Endothelial cell of umbilical vein (primary cell): ENCODE measurements around the gene GRIK1. TPM values are rescaled to one million over a fixed set of nuclear protein-coding genes. Genes with fewer than 3 reads are reported as not detected.
"Not testable (repeated sequence)": the region's sequence is repeated elsewhere in the genome, so short reads cannot be mapped to it uniquely, and the experiment has no call there.

Experiments used
- BruUV-seq: library from RNA; stranded (reverse); fragments of 400-500 nt; replicated peaks from 2 replicates; lab custom pipeline; 2021; lab: Mats Ljungman, UMichigan
- CTCF ChIA-PET: fragments of 300-600, 350-600 bp; sonication (Branson Sonifier 250); formaldehyde crosslinking; loops from one replicate; lab custom pipeline; 2021; ENCODE audit warnings: antibody characterized with exemption, inconsistent platforms; lab: Charles Lee
- POLR2A ChIA-PET: fragments of 300-600, 350-600 bp; sonication (Branson Sonifier 250); formaldehyde crosslinking; loops from one replicate; lab custom pipeline; 2021; ENCODE audit warnings: antibody characterized with exemption, inconsistent platforms; lab: Charles Lee
- DNase-seq: peaks from one replicate; pipeline ENCODE4 v3.0.0-alpha.2; 2011; ENCODE audit warnings: low read depth, low spot score
- FAIRE-seq: peaks from 2 replicates; lab custom pipeline; 2011; peaks lifted over from hg19 to GRCh38; lab: Jason Lieb, UNC
- H2AFZ ChIP-seq: 2 replicates; pipeline ENCODE4 v1.6.0; 2012; ENCODE audit warnings: low read depth, low read length, control low read depth, inconsistent platforms
- H3K27ac ChIP-seq: 2 replicates; pipeline ENCODE4 v1.5.1; 2011; ENCODE audit warnings: low read depth, mild to moderate bottlenecking, control low read depth, low read length, moderate library complexity; ENCODE audit not compliant: insufficient read depth
- H3K27me3 ChIP-seq, 2 experiments: 2 replicates each; pipeline versions ENCODE4 v1.6.0 to v1.6.1; 2011; ENCODE audit warnings: low read length in 2 of 2, mixed read lengths in 1 of 2; ENCODE audit not compliant: control insufficient read depth in 2 of 2, insufficient read depth in 2 of 2
- H3K36me3 ChIP-seq, 2 experiments: 2 replicates in 1 of 2; 3 replicates in 1 of 2; pipeline ENCODE4 v1.5.1; 2011; ENCODE audit warnings: low read length in 2 of 2, mild to moderate bottlenecking in 1 of 2, moderate library complexity in 1 of 2; ENCODE audit not compliant: control insufficient read depth in 2 of 2, insufficient read depth in 2 of 2; ENCODE audit errors: extremely low read depth in 1 of 2
- H3K4me1 ChIP-seq: 3 replicates; pipeline ENCODE4 v1.5.1; 2011; ENCODE audit warnings: mild to moderate bottlenecking, low read length; ENCODE audit not compliant: control insufficient read depth, insufficient read depth; ENCODE audit errors: extremely low read depth
- H3K4me2 ChIP-seq: 2 replicates; pipeline ENCODE4 v1.6.1; 2011; ENCODE audit warnings: low read length, control low read depth, mixed read lengths; ENCODE audit not compliant: insufficient read depth
- H3K4me3 ChIP-seq, 3 experiments: fragments of 200-600 bp in 1 of 3; sonication (generic), shearing (Covaris generic) in 1 of 3; replicated peaks in 1 of 3; 2 replicates each; pipeline ENCODE4 v1.5.1; 2011 to 2016; ENCODE audit warnings: control low read depth in 3 of 3, low read length in 3 of 3, mild to moderate bottlenecking in 2 of 3, inconsistent platforms in 1 of 3, low read depth in 1 of 3, moderate library complexity in 1 of 3; ENCODE audit not compliant: insufficient read depth in 1 of 3
- H3K79me2 ChIP-seq: 2 replicates; pipeline ENCODE4 v1.6.0; 2012; ENCODE audit warnings: low read length, inconsistent platforms; ENCODE audit not compliant: control insufficient read depth, insufficient read depth
- H3K9ac ChIP-seq: replicated peaks from 2 replicates; pipeline ENCODE3; 2011; ENCODE audit warnings: low read length, control low read depth; ENCODE audit not compliant: insufficient read depth; ENCODE audit errors: extremely low read depth
- H3K9me1 ChIP-seq: replicated peaks from 3 replicates; pipeline ENCODE4 v1.6.0; 2011; ENCODE audit warnings: mild to moderate bottlenecking, low read length; ENCODE audit not compliant: control insufficient read depth, insufficient read depth; ENCODE audit errors: extremely low read depth
- H3K9me3 ChIP-seq: replicated peaks from 2 replicates; pipeline ENCODE4 v1.5.1; 2012; ENCODE audit warnings: low read length, inconsistent platforms; ENCODE audit not compliant: control insufficient read depth, insufficient read depth
- H4K20me1 ChIP-seq: replicated peaks from 2 replicates; pipeline ENCODE3; 2011; ENCODE audit warnings: mild to moderate bottlenecking, low read length; ENCODE audit not compliant: control insufficient read depth, insufficient read depth; ENCODE audit errors: extremely low read depth
- CTCF ChIP-seq, 2 donors: IDR thresholded peaks; 1 replicate in 1 of 2; 2 replicates in 1 of 2; pipeline ENCODE4 v1.5.1; 2011; ENCODE audit warnings: low read length in 2 of 2, mild to moderate bottlenecking in 2 of 2, moderate library complexity in 2 of 2, control low read depth in 1 of 2, inconsistent platforms in 1 of 2, low read depth in 1 of 2; ENCODE audit not compliant: insufficient read depth in 1 of 2; ENCODE audit errors: extremely low read depth in 1 of 2
- EZH2 ChIP-seq: IDR thresholded peaks from 2 replicates; pipeline ENCODE4 v1.6.1; 2012; ENCODE audit warnings: borderline replicate concordance, low read depth, mild to moderate bottlenecking, moderate library complexity, low read length, inconsistent platforms; ENCODE audit not compliant: severe bottlenecking
- FOS ChIP-seq: IDR thresholded peaks from 2 replicates; pipeline ENCODE4 v1.6.1; 2011; ENCODE audit warnings: mild to moderate bottlenecking, low read length, moderate library complexity, borderline replicate concordance; ENCODE audit not compliant: insufficient read depth
- GATA2 ChIP-seq: IDR thresholded peaks from 2 replicates; pipeline ENCODE4 v1.7.0; 2011; ENCODE audit warnings: low read depth, mild to moderate bottlenecking, moderate library complexity, mixed read lengths, low read length; ENCODE audit not compliant: insufficient read length, insufficient read depth
- JUN ChIP-seq: IDR thresholded peaks from 2 replicates; pipeline ENCODE4 v1.6.1; 2011; ENCODE audit warnings: borderline replicate concordance, low read depth; ENCODE audit not compliant: insufficient read length, insufficient read depth
- MYC ChIP-seq: IDR thresholded peaks from one replicate; pipeline ENCODE4 v1.6.1; 2011; ENCODE audit warnings: mild to moderate bottlenecking, low read depth, low read length
- POLR2A ChIP-seq: IDR thresholded peaks from 2 replicates; pipeline ENCODE4 v1.6.1; 2012; ENCODE audit warnings: low read depth, mild to moderate bottlenecking, control low read depth, low read length
- POLR2AphosphoS5 ChIP-seq: IDR thresholded peaks from 2 replicates; pipeline ENCODE4 v1.6.1; 2012; ENCODE audit warnings: low read depth, mild to moderate bottlenecking, control low read depth, low read length, moderate library complexity; ENCODE audit not compliant: insufficient read depth
- dilution Hi-C: fragments of 300-500 bp; cut with MboI; formaldehyde crosslinking; loops from one replicate; pipeline ENCODE4 v1.15.0; 2019; ENCODE audit warnings: low sequenced_read_pairs; ENCODE audit not compliant: extremely low pct_ligation_motif_present
- intact Hi-C: fragments of 100-400 bp; cut with micrococcal nuclease; formaldehyde crosslinking; loops from one replicate; pipeline ENCODE4 v1.10.0; 2022
- polyA plus RNA-seq, 4 experiments: library from polyadenylated mRNA; depleted of rRNA in 3 of 4; stranded (reverse) in 3 of 4; unstranded in 1 of 4; fragments of >200 nt; gene quantifications; 2 replicates each; pipeline versions ENCODE4 v1.2.1 to v1.2.3, GENCODE V29; 2011 to 2012; ENCODE audit warnings: missing spikeins in 1 of 4
- total RNA-seq: library from RNA; stranded (reverse); gene quantifications from 2 replicates; pipeline ENCODE4 v1.2.3, GENCODE V29; 2021
- TF ChIP-seq, protein P1 (sequence below): IDR thresholded peaks from 2 replicates; pipeline ENCODE4 v1.6.1; 2011; ENCODE audit not compliant: insufficient read depth, insufficient read length

Gene GRIK1
- total and polyA plus RNA-seq, 2 donors (not counting 3 experiments of a cell fraction or from before 2014, with no cell fraction given), result not detected

GRCh38 chr21:29606613-29607012, 333.2 kb downstream of the GRIK1 start:
- Histone ChIP-seq H3K36me3 (no peaks in the 10 kb centered on the region), H3K9me1 (no peaks in the 10 kb centered on the region), H3K4me3 (no peak overlapping the region), H3K9me3 (no peaks in the 10 kb centered on the region), H3K27me3 (no peaks in the 10 kb centered on the region), H3K9ac (no peak overlapping the region), H2AFZ (no peak overlapping the region), H3K27ac (no peak overlapping the region), H3K79me2 (no peaks in the 10 kb centered on the region), H3K4me1 (no peaks in the 10 kb centered on the region), H4K20me1 (no peaks in the 10 kb centered on the region), H3K4me2 (no peak overlapping the region)
- BruUV-seq, result no TSS peak
- FAIRE-seq (no peak), DNase-seq (no peak)
- CTCF ChIA-PET, result no interaction called here
- intact Hi-C loops, result no loop called here
- dilution Hi-C loops, result no loop called here
- POLR2A ChIA-PET, result no interaction called here
- TF ChIP-seq GATA2 (no peak), EZH2 (no peak), POLR2A (no peak), POLR2AphosphoS5 (no peak), CTCF (IDR thresholded peaks at IDR 0.05; ENCODE audit: extremely low read depth in 1 of 2, insufficient read depth in 1 of 2, low read depth in 1 of 2, low read length in 2 of 2) (no peak), FOS (no peak), JUN (no peak), MYC (no peak)
- TF ChIP-seq, protein P1, sequence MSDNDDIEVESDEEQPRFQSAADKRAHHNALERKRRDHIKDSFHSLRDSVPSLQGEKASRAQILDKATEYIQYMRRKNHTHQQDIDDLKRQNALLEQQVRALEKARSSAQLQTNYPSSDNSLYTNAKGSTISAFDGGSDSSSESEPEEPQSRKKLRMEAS, result no peak

- CTCF ChIA-PET, H3K4me1 ChIP-seq, intact Hi-C loops, H3K4me2 ChIP-seq, dilution Hi-C loops, H3K27ac ChIP-seq, H3K36me3 ChIP-seq, H3K9me1 ChIP-seq, FAIRE-seq, H3K9ac ChIP-seq, H3K9me3 ChIP-seq, H3K79me2 ChIP-seq, H3K4me3 ChIP-seq, BruUV-seq, H3K27me3 ChIP-seq, POLR2A ChIA-PET, DNase-seq, H4K20me1 ChIP-seq, H2AFZ ChIP-seq: not testable (repeated sequence)
Observed at GRCh38 chr21:29605219-29605618, 334.6 kb downstream of the GRIK1 start.
